H9 (cell line): ENCODE data around the gene CARD19. TPM values are rescaled to one million over a fixed set of nuclear protein-coding genes. Genes with fewer than 3 reads are reported as not detected.

Experiments used
- DNase-seq: peaks from one replicate; pipeline ENCODE4 v3.0.0-alpha.2; 2017
- H2AFZ ChIP-seq: one replicate; pipeline ENCODE4 v1.6.1; 2013; ENCODE audit warnings: mild to moderate bottlenecking, low read length, control low read depth, moderate library complexity
- H2AK5ac ChIP-seq: 2 replicates; pipeline ENCODE4 v1.6.1; 2013; ENCODE audit warnings: low read length, control low read depth, mixed read lengths; ENCODE audit not compliant: insufficient read length
- H2BK120ac ChIP-seq: one replicate; pipeline ENCODE4 v1.6.1; 2013; ENCODE audit warnings: low read depth, mild to moderate bottlenecking, low read length, control low read depth, inconsistent platforms; ENCODE audit not compliant: poor library complexity, severe bottlenecking
- H2BK12ac ChIP-seq: 2 replicates; pipeline ENCODE4 v1.6.1; 2013; ENCODE audit warnings: low read length, control low read depth, mixed read lengths, low read depth; ENCODE audit not compliant: insufficient read length
- H2BK15ac ChIP-seq: 2 replicates; pipeline ENCODE4 v1.6.1; 2013; ENCODE audit warnings: low read depth, low read length, control low read depth
- H2BK20ac ChIP-seq: one replicate; pipeline ENCODE4 v1.6.1; 2013; ENCODE audit warnings: low read depth, mild to moderate bottlenecking, low read length, control low read depth, inconsistent platforms; ENCODE audit not compliant: poor library complexity, severe bottlenecking
- H2BK5ac ChIP-seq: 2 replicates; pipeline ENCODE4 v1.6.1; 2013; ENCODE audit warnings: low read length, control low read depth, mixed read lengths; ENCODE audit not compliant: insufficient read length
- H3K14ac ChIP-seq: 2 replicates; pipeline ENCODE4 v1.6.1; 2013; ENCODE audit warnings: low read length, control low read depth; ENCODE audit not compliant: insufficient read depth
- H3K18ac ChIP-seq: 2 replicates; pipeline ENCODE4 v1.6.1; 2013; ENCODE audit warnings: low read depth, mild to moderate bottlenecking, mixed read lengths, low read length, control low read depth; ENCODE audit not compliant: insufficient read length
- H3K23ac ChIP-seq: 2 replicates; pipeline ENCODE4 v1.6.1; 2013; ENCODE audit warnings: low read length, control low read depth, mixed read lengths, low read depth; ENCODE audit not compliant: insufficient read length
- H3K23me2 ChIP-seq: 2 replicates; pipeline ENCODE4 v1.6.1; 2013; ENCODE audit warnings: low read depth, mild to moderate bottlenecking, mixed read lengths, low read length, control low read depth; ENCODE audit not compliant: insufficient read length, poor library complexity, severe bottlenecking
- H3K27ac ChIP-seq: 2 replicates; pipeline ENCODE4 v1.5.1; 2013; ENCODE audit warnings: low read length, control low read depth, mixed read lengths, low read depth; ENCODE audit not compliant: insufficient read length
- H3K27me3 ChIP-seq: 2 replicates; pipeline ENCODE4 v1.6.1; 2013; ENCODE audit warnings: low read length, control low read depth, inconsistent platforms; ENCODE audit not compliant: insufficient read depth
- H3K4ac ChIP-seq: 2 replicates; pipeline ENCODE4 v1.6.1; 2013; ENCODE audit warnings: low read depth, mild to moderate bottlenecking, control low read depth, inconsistent platforms, low read length, moderate library complexity
- H3K4me1 ChIP-seq: 2 replicates; pipeline ENCODE4 v1.6.1; 2013; ENCODE audit warnings: low read length, control low read depth, inconsistent platforms; ENCODE audit not compliant: insufficient read depth
- H3K4me2 ChIP-seq: 2 replicates; pipeline ENCODE4 v1.6.1; 2013; ENCODE audit warnings: low read length, control low read depth, mixed read lengths; ENCODE audit not compliant: insufficient read length, insufficient read depth
- H3K56ac ChIP-seq: 2 replicates; pipeline ENCODE4 v1.6.1; 2013; ENCODE audit warnings: low read depth, mild to moderate bottlenecking, mixed read lengths, low read length, control low read depth; ENCODE audit not compliant: insufficient read length
- H3K79me1 ChIP-seq: 2 replicates; pipeline ENCODE4 v1.6.1; 2013; ENCODE audit warnings: low read depth, mild to moderate bottlenecking, moderate library complexity, low read length, control low read depth, inconsistent platforms; ENCODE audit not compliant: insufficient read depth, poor library complexity, severe bottlenecking
- H3K79me2 ChIP-seq: 2 replicates; pipeline ENCODE4 v1.6.1; 2013; ENCODE audit warnings: low read length, control low read depth, inconsistent platforms; ENCODE audit not compliant: insufficient read depth
- H3K9ac ChIP-seq: 2 replicates; pipeline ENCODE4 v1.6.1; 2013; ENCODE audit warnings: low read length, control low read depth, mixed read lengths; ENCODE audit not compliant: insufficient read length; ENCODE audit errors: extremely low read depth
- H3K9me3 ChIP-seq: one replicate; pipeline ENCODE4 v1.6.1; 2013; ENCODE audit warnings: low read depth, low read length, inconsistent platforms; ENCODE audit not compliant: control insufficient read depth
- H3T11ph ChIP-seq: one replicate; pipeline ENCODE4 v1.6.1; 2013; ENCODE audit warnings: mild to moderate bottlenecking, low read length, control low read depth, inconsistent platforms
- H4K20me1 ChIP-seq: one replicate; pipeline ENCODE4 v1.6.1; 2013; ENCODE audit not compliant: control insufficient read depth, insufficient read length, insufficient read depth
- H4K5ac ChIP-seq: 2 replicates; pipeline ENCODE4 v1.6.1; 2013; ENCODE audit warnings: low read depth, mild to moderate bottlenecking, mixed read lengths, low read length, control low read depth; ENCODE audit not compliant: insufficient read length
- H4K8ac ChIP-seq: replicated peaks from 2 replicates; pipeline ENCODE4 v1.6.1; 2013; ENCODE audit warnings: low read length, control low read depth, mixed read lengths, low read depth; ENCODE audit not compliant: insufficient read length
- H4K91ac ChIP-seq: 2 replicates; pipeline ENCODE4 v1.6.1; 2013; ENCODE audit warnings: low read depth, mild to moderate bottlenecking, moderate library complexity, mixed read lengths, low read length, control low read depth; ENCODE audit not compliant: insufficient read length
- H3K27ac Mint-ChIP-seq, 3 experiments: 2 replicates in 2 of 3; 3 replicates in 1 of 3; pipeline ENCODE4 v1.8.0; 2020 to 2021; ENCODE audit warnings: mixed read lengths in 3 of 3, mild to moderate bottlenecking in 1 of 3, moderate library complexity in 1 of 3
- H3K27me3 Mint-ChIP-seq: 2 replicates; pipeline ENCODE4 v1.8.0; 2021; ENCODE audit warnings: low read depth, mild to moderate bottlenecking, moderate library complexity, mixed read lengths
- H3K36me3 Mint-ChIP-seq, 3 experiments: 2 replicates in 2 of 3; 3 replicates in 1 of 3; pipeline ENCODE4 v1.8.0; 2020 to 2021; ENCODE audit warnings: low read depth in 3 of 3, mixed read lengths in 3 of 3; ENCODE audit not compliant: insufficient read depth in 1 of 3
- H3K4me1 Mint-ChIP-seq, 2 experiments: 2 replicates each; pipeline ENCODE4 v1.8.0; 2020; ENCODE audit warnings: mixed read lengths in 2 of 2
- H3K4me3 Mint-ChIP-seq, 2 experiments: 2 replicates in 1 of 2; 3 replicates in 1 of 2; pipeline ENCODE4 v1.8.0; 2020 to 2021; ENCODE audit warnings: mild to moderate bottlenecking in 2 of 2, mixed read lengths in 2 of 2, moderate library complexity in 1 of 2
- H3K9me3 Mint-ChIP-seq, 2 experiments: 2 replicates in 1 of 2; 3 replicates in 1 of 2; pipeline ENCODE4 v1.8.0; 2020; ENCODE audit warnings: mild to moderate bottlenecking in 2 of 2, mixed read lengths in 2 of 2, moderate library complexity in 1 of 2
- CTCF ChIP-seq: fragments of 200-600 bp; sonication (generic); conservative IDR thresholded peaks from 3 replicates; pipeline ENCODE4 v1.8.0; 2021; ENCODE audit warnings: antibody characterized with exemption, mild to moderate bottlenecking
- WGBS: extraction: QIAGEN DNeasy Blood & Tissue Kit; methylation state at CpG from one replicate; pipeline ENCODE4 v1.1.7; 2013; ENCODE audit warnings: missing lambda C conversion rate, low lambda C conversion rate, mixed read lengths; ENCODE audit not compliant: insufficient read length; ENCODE audit errors: extremely low coverage; 5-methylcytosine and 5-hydroxymethylcytosine counted together
- total RNA-seq: library from RNA; stranded (reverse); gene quantifications from 2 replicates; pipeline ENCODE4 v1.2.1, GENCODE V29; 2021

CARD19 gene
- total RNA-seq, 1 experiment from 2014 or later, result 21.4 TPM

- no CpG with 5 or more reads among the region's 13 CpGs for WGBS
- Histone ChIP-seq H3K4ac (no peak overlapping the region), H3K27ac (no peak overlapping the region), H2BK120ac (no peak overlapping the region), H3K79me1 (no peaks in the 10 kb centered on the region), H3K14ac (no peak overlapping the region), H3K18ac (no peak overlapping the region), H3K23ac (no peak overlapping the region), H3K4me2 (no peak overlapping the region), H4K20me1 (no peaks in the 10 kb centered on the region), H2AFZ (no peak overlapping the region), H3K27me3 (peaks cover 5% of the 10 kb centered on the region; the same call in 1 of the 2 replicates), H3K79me2 (no peaks in the 10 kb centered on the region), H3K9me3 (no peaks in the 10 kb centered on the region), H4K8ac (no peak overlapping the region), H2BK12ac (no peak overlapping the region), H3K56ac (no peak overlapping the region), H2BK20ac (no peak overlapping the region), H4K5ac (no peak overlapping the region), H2AK5ac (no peak overlapping the region), H3K4me1 (no peaks in the 10 kb centered on the region; the same call in 1 of the 2 replicates), H2BK5ac (no peak overlapping the region), H3K23me2 (no peaks in the 10 kb centered on the region), H4K91ac (no peak overlapping the region), H3K9ac (no peak overlapping the region), H3T11ph (no peak overlapping the region), H2BK15ac (no peak overlapping the region)
- no peaks in the 10 kb centered on the region; a peak in 1 of 7 replicates for H3K36me3 Mint-ChIP-seq
- no peaks in the 10 kb centered on the region for H3K9me3 Mint-ChIP-seq
- peak overlapping the region in 1 of 2 experiments; percentile 74; a peak in 1 of 5 replicates for H3K4me3 Mint-ChIP-seq
- DNase-seq, result no peak
- TF ChIP-seq CTCF, result no peak
- H3K27me3 Mint-ChIP-seq, result peaks cover 22% of the 10 kb centered on the region
- H3K4me1 Mint-ChIP-seq, result peaks cover 23 to 37% of the 10 kb centered on the region in 2 experiments
- H3K27ac Mint-ChIP-seq, result peak overlapping the region in 1 of 3 experiments; percentile 44; a peak in 1 of 7 replicates
Measured at GRCh38 chr9:93131599-93132286, 35.7 kb downstream of the CARD19 start.
